GM23248 (cell line): ENCODE results near the gene MYOM1.

ENCODE experiments used
- EZH2 ChIP-seq: fragments of 200-600 bp; sonication (generic); IDR thresholded peaks from 2 replicates; pipeline ENCODE4 v1.6.1; 2018; ENCODE audit warnings: antibody characterized with exemption, mild to moderate bottlenecking; ENCODE audit not compliant: insufficient read depth, poor library complexity, severe bottlenecking
- EZH2phosphoT487 ChIP-seq: fragments of 200-600 bp; sonication (generic); IDR thresholded peaks from 2 replicates; pipeline ENCODE4 v1.6.1; 2018; ENCODE audit warnings: antibody characterized with exemption, moderate library complexity, mild to moderate bottlenecking, low read depth; ENCODE audit not compliant: insufficient read depth

GRCh38 chr18:3054780-3055179 is 165.0 kb downstream of the MYOM1 start:
- TF ChIP-seq EZH2phosphoT487 (no peak), EZH2 (no peak)
